Endothelial cell (in vitro differentiated cells): ENCODE results near the gene SUMO4. TPM values are rescaled to one million over a fixed set of nuclear protein-coding genes. Genes with fewer than 3 reads are reported as not detected.

Source experiments
- DNase-seq: peaks from one replicate; pipeline ENCODE4 v3.0.0; 2021; ENCODE audit warnings: low spot score
- H3K27ac Mint-ChIP-seq: one replicate; pipeline ENCODE4 v1.8.0; 2021; ENCODE audit warnings: mixed read lengths, inconsistent platforms; ENCODE audit not compliant: unreplicated experiment
- H3K27me3 Mint-ChIP-seq: one replicate; pipeline ENCODE4 v1.8.0; 2021; ENCODE audit warnings: mild to moderate bottlenecking, moderate library complexity, mixed read lengths, inconsistent platforms; ENCODE audit not compliant: unreplicated experiment
- H3K36me3 Mint-ChIP-seq: one replicate; pipeline ENCODE4 v1.8.0; 2021; ENCODE audit warnings: mild to moderate bottlenecking, low read depth, mixed read lengths, inconsistent platforms; ENCODE audit not compliant: unreplicated experiment
- H3K4me1 Mint-ChIP-seq: one replicate; pipeline ENCODE4 v1.8.0; 2021; ENCODE audit warnings: mild to moderate bottlenecking, mixed read lengths, inconsistent platforms; ENCODE audit not compliant: unreplicated experiment
- H3K4me3 Mint-ChIP-seq: one replicate; pipeline ENCODE4 v1.8.0; 2021; ENCODE audit warnings: mild to moderate bottlenecking, mixed read lengths, inconsistent platforms; ENCODE audit not compliant: unreplicated experiment
- H3K9me3 Mint-ChIP-seq: one replicate; pipeline ENCODE4 v1.8.0; 2021; ENCODE audit warnings: mixed read lengths, inconsistent platforms; ENCODE audit not compliant: unreplicated experiment
- total RNA-seq: library from RNA; stranded (reverse); fragmentation: NEBNext Ultra II Directional; extraction: Animal tissue kit (Norgen Biotek cat#: 25700); gene quantifications from one replicate; pipeline ENCODE4 v1.2.1, GENCODE V29; 2021; ENCODE audit not compliant: unreplicated experiment
- TF ChIP-seq, protein P1 (sequence below): fragments of 200-600 bp; sonication (generic); IDR thresholded peaks from one replicate; pipeline ENCODE4 v1.5.0; 2021; ENCODE audit warnings: antibody characterized with exemption; ENCODE audit not compliant: unreplicated experiment

Gene SUMO4
- total RNA-seq, 1 donor from 2014 or later: 4.8 TPM

DNA sequence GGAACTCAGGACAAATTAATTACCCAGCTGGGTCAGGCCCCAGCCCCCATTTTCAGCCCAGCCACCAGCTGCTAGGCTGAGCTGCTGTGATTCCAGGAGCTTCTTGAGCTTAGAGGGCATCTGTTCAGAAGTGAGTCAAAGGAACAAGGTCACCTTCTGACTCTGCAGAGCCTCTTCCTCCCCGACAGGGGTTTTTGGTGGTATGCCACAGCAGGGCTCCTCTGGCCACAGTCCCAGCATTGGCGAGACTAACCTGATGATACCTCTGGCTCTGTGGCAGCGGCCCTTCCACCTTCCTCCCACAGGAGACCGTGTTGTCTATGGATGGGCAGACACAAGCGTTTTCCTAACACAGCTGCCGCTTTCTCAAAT lies 45.0 kb downstream of the SUMO4 start:
- Mint-ChIP-seq H3K27ac (no peak overlapping the region), H3K36me3 (peaks cover 5% of the 10 kb centered on the region), H3K4me1 (peaks cover 13% of the 10 kb centered on the region), H3K9me3 (no peaks in the 10 kb centered on the region), H3K4me3 (no peak overlapping the region), H3K27me3 (peaks cover 8% of the 10 kb centered on the region)
- no peak for DNase-seq
- TF ChIP-seq, protein P1, sequence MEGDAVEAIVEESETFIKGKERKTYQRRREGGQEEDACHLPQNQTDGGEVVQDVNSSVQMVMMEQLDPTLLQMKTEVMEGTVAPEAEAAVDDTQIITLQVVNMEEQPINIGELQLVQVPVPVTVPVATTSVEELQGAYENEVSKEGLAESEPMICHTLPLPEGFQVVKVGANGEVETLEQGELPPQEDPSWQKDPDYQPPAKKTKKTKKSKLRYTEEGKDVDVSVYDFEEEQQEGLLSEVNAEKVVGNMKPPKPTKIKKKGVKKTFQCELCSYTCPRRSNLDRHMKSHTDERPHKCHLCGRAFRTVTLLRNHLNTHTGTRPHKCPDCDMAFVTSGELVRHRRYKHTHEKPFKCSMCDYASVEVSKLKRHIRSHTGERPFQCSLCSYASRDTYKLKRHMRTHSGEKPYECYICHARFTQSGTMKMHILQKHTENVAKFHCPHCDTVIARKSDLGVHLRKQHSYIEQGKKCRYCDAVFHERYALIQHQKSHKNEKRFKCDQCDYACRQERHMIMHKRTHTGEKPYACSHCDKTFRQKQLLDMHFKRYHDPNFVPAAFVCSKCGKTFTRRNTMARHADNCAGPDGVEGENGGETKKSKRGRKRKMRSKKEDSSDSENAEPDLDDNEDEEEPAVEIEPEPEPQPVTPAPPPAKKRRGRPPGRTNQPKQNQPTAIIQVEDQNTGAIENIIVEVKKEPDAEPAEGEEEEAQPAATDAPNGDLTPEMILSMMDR: no peak

DNA sequence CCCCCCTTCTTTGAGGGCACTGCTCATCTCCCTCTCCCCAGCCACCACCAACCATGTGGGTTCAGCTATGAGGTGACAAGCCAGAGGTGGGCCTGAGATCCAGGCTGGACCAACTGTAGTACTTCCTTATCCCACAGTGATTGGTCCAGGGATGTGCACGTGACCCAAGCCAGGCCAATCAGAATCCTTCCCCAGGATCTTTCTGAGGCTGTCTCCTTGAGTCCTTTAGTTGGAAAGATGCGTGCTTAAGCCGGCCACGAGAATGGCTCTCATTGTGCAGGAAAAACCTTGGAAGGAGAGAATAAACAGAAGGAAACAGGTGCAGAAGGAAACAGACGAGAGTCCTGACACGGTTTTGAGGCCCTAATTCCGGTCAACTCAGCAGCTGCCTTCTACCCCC lies 45.5 kb downstream of the SUMO4 start:
- TF ChIP-seq, protein P1: no peak
- H3K27me3 Mint-ChIP-seq: peaks cover 10% of the 10 kb centered on the region
- no peaks in the 10 kb centered on the region for H3K9me3 Mint-ChIP-seq
- H3K4me1 Mint-ChIP-seq: peaks cover 13% of the 10 kb centered on the region
- DNase-seq: no peak
- H3K4me3 Mint-ChIP-seq: no peak overlapping the region
- peaks cover 5% of the 10 kb centered on the region for H3K36me3 Mint-ChIP-seq
- H3K27ac Mint-ChIP-seq: no peak overlapping the region

DNA sequence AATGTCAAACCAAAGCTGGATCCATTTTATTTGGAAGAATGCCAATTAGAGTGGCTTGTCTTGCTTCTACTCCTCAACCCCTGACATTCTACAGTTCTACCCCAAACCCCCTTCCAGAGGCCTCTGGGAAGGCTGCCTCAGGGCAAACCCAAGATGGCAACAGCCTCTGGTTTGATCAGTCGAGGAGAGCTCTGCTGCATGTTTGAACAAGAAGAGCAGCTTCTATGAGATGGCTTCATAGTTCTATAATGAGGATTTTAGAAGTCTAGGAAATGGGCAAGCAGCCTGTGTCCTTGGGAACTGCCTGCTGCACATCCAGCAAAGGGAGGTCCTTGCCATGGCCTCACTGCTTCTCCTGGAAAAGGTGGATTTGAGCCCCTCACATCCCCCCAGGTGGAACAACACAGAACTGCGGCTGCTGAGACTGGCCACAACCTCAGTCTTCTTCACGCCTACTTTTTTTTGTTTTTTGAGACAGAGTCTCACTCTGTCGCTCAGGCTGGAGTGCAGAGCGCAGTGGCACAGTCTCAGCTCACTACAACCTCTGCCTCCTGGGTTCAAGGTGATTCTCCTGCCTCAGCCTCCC lies 46.8 kb downstream of the SUMO4 start:
- H3K36me3 Mint-ChIP-seq: peaks cover 5% of the 10 kb centered on the region
- TF ChIP-seq, protein P1: no peak
- no peak overlapping the region for H3K27ac Mint-ChIP-seq
- peaks cover 10% of the 10 kb centered on the region for H3K27me3 Mint-ChIP-seq
- no peaks in the 10 kb centered on the region for H3K9me3 Mint-ChIP-seq
- H3K4me3 Mint-ChIP-seq: no peak overlapping the region
- no peak for DNase-seq
- H3K4me1 Mint-ChIP-seq: peaks cover 13% of the 10 kb centered on the region

DNA sequence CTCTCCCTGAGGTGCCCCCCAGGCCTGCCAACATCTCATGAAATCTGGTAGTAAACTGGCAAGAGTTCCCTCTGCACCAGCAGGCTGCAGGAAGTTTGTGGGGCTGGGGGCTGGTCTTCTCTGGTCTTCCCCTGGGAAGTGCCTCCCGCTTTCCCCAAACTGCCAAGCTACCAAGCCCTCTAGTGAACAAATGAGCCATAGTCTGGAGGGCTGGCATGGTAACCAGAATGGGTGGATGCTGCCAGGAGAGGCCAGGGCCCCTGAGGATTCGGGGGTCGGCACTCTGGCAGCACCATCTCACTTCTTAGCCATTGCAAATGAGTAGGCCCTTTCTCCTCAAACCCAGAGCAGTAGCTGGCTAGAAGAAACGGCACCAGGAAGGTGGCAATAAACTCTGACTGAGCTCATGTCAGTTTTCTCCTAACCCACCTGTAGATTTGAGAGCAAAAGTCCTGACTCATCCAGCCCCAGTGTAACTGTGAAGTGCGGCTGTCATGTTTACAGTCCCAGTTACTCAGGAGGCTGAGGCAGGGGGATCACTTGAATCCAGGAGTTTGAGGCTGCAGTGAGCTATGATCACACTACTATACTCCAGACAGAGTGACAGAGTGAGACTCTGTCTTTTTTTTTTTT lies 48.9 kb downstream of the SUMO4 start:
- Mint-ChIP-seq H3K36me3 (peaks cover 5% of the 10 kb centered on the region), H3K4me1 (peaks cover 5% of the 10 kb centered on the region)

More for the DNA sequence above, 48.9 kb downstream of the SUMO4 start:
- Mint-ChIP-seq H3K27ac (no peak overlapping the region), H3K9me3 (no peaks in the 10 kb centered on the region), H3K4me3 (no peak overlapping the region), H3K27me3 (peaks cover 13% of the 10 kb centered on the region)
- DNase-seq: no peak
- TF ChIP-seq, protein P1: no peak
